Brain microvascular endothelial cell (primary cell): ENCODE measurements around the gene MTA3.
A peak's percentile ranks its signal among the peaks of the same experiment; 100 is the strongest.

Experiments used
- DNase-seq: peaks from one replicate; pipeline ENCODE4 v3.0.0-alpha.2; 2020
- H3K27ac ChIP-seq: fragments of 250-450 bp; sonication (Bioruptor Pico); 2 replicates; pipeline ENCODE4 v1.5.1; 2020; ENCODE audit warnings: mild to moderate bottlenecking, moderate library complexity
- H3K27me3 ChIP-seq: fragments of 250-450 bp; sonication (Bioruptor Pico); replicated peaks from 2 replicates; pipeline ENCODE4 v1.5.1; 2020; ENCODE audit warnings: mild to moderate bottlenecking
- H3K36me3 ChIP-seq: fragments of 250-450 bp; sonication (Bioruptor Pico); replicated peaks from 2 replicates; pipeline ENCODE4 v1.5.1; 2020; ENCODE audit warnings: mild to moderate bottlenecking
- H3K4me3 ChIP-seq: 2 replicates; pipeline ENCODE4 v1.5.1; 2011; ENCODE audit warnings: low read depth, mild to moderate bottlenecking, control low read depth, low read length, moderate library complexity
- CTCF ChIP-seq: IDR thresholded peaks from 2 replicates; pipeline ENCODE4 v1.5.1; 2011; ENCODE audit warnings: low read depth, mild to moderate bottlenecking, moderate library complexity, low read length, control low read depth, inconsistent platforms; ENCODE audit errors: missing control alignments
- in situ Hi-C: cut with HindIII; loops from 2 replicates; pipeline ENCODE4 v1.10.0; 2017; ENCODE audit warnings: low sequenced_read_pairs, low pct_ligation_motif_present

MTA3 gene

GRCh38 chr2:42793334-42794270, 225.2 kb downstream of the MTA3 start:
- no peaks in the 10 kb centered on the region for H3K36me3 ChIP-seq
- no peak for TF ChIP-seq CTCF
- in situ Hi-C loops, result no loop called here
- no peak overlapping the region for H3K27ac ChIP-seq
- DNase-seq, result peak; percentile 2
- H3K27me3 ChIP-seq, result peaks cover 3% of the 10 kb centered on the region
- H3K4me3 ChIP-seq, result peak overlapping the region; percentile 53

- peaks cover 3% of the 10 kb centered on the region for H3K27me3 ChIP-seq
- no peak overlapping the region for H3K27ac ChIP-seq
- no peak overlapping the region for H3K4me3 ChIP-seq
- peak; percentile 14 for DNase-seq
- H3K36me3 ChIP-seq, result no peaks in the 10 kb centered on the region
- peak; percentile 63 for TF ChIP-seq CTCF
- in situ Hi-C loops, result no loop called here
Observed at GRCh38 chr2:42794271-42795046, 226.0 kb downstream of the MTA3 start.

- peaks cover 3% of the 10 kb centered on the region for H3K27me3 ChIP-seq
- H3K4me3 ChIP-seq, result no peak overlapping the region
- in situ Hi-C loops, result no loop called here
- no peak for TF ChIP-seq CTCF
- DNase-seq, result no peak
- H3K36me3 ChIP-seq, result no peaks in the 10 kb centered on the region
- no peak overlapping the region for H3K27ac ChIP-seq
Observed at GRCh38 chr2:42795275-42795674, 226.8 kb downstream of the MTA3 start.

- in situ Hi-C loops, result no loop called here
Observed at GRCh38 chr2:42795841-42796301, 227.4 kb downstream of the MTA3 start.

More at GRCh38 chr2:42795841-42796301, 227.4 kb downstream of the MTA3 start:
- Histone ChIP-seq H3K27me3 (peaks cover 3% of the 10 kb centered on the region), H3K27ac (no peak overlapping the region), H3K4me3 (no peak overlapping the region), H3K36me3 (no peaks in the 10 kb centered on the region)
- no peak for DNase-seq
- no peak for TF ChIP-seq CTCF
